ENCODE measurements around the gene CACNA1D. TPM values are rescaled to one million over a fixed set of nuclear protein-coding genes. Genes with fewer than 3 reads are reported as not detected.

CACNA1D gene
- total and polyA plus RNA-seq, 9 of the 15 experiments (the other 6 are each of a cell fraction or from before 2014, with no cell fraction given) = 0.29 TPM; not detected in 8

DNA sequence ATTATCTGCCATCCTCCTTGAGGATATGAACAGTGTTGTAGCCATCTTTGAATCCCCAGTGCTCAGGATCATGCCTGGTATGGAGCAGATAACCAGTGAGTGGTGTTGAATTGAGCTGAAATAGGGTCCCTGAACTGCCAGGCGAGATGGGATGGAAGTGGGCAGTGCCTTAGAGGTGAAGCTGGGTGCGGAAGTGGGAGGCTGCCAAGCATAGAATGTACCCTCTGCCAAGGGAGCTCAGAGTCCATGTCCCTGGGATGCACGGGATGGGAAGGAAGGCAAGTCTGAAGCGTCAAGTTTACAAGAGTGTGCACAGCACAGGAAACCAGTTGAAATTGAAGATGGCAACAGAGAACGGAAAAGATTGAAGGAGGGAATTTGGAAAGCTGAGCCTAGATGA lies 147.0 kb downstream of the CACNA1D start:
- H3K4me3 ChIP-seq = no peak overlapping the region
- H4K20me1 ChIP-seq (replicated peaks; ENCODE audit: control insufficient read depth, insufficient read depth, low read length) = no peaks in the 10 kb centered on the region
- BruUV-seq (replicated peaks) = no TSS peak
- no peaks in the 10 kb centered on the region for H3K9me3 ChIP-seq (replicated peaks; ENCODE audit: control insufficient read depth, insufficient read depth, low read depth, low read length)
- H3K36me3 ChIP-seq (ENCODE audit: control insufficient read depth, insufficient read depth, low read length) = no peaks in the 10 kb centered on the region
- no peak overlapping the region for H3K9ac ChIP-seq (ENCODE audit: insufficient read depth in 1 of 2, low read depth in 2 of 2, low read length in 2 of 2)
- no peaks in the 10 kb centered on the region for H3K4me1 ChIP-seq (replicated peaks in 1 of 2; ENCODE audit: control insufficient read depth in 2 of 2, insufficient read depth in 2 of 2, low read length in 2 of 2)
- in situ Hi-C loops (cut with MboI) = no loop called here
- FAIRE-seq (no peak), DNase-seq (ENCODE audit: extremely low read depth in 1 of 4, low spot score in 3 of 4) (no peak), ATAC-seq (no peak)
- intact Hi-C loops (cut with micrococcal nuclease) = no loop called here
- POLR2A ChIA-PET = interaction anchor here (0.7 kb wide), 1 partner anchor 421 kb away, joined by 4 read pairs; no protein-coding TSS in a partner anchor
- no peak overlapping the region for H2AFZ ChIP-seq (ENCODE audit: low read depth, low read length)
- H3K79me2 ChIP-seq (ENCODE audit: control insufficient read depth, insufficient read depth, low read length) = no peaks in the 10 kb centered on the region
- 4% methylated on average over 4 of the region's 5 CpGs for WGBS (ENCODE audit: insufficient coverage, low coverage, missing lambda C conversion rate)
- TF ChIP-seq PCBP2 (IDR thresholded peaks at IDR 0.05; ENCODE audit: low read depth, low read length, poor library complexity, severe bottlenecking) (no peak), ZKSCAN1 (IDR thresholded peaks at IDR 0.05; ENCODE audit: low read depth, low read length) (no peak)
- H3K27me3 ChIP-seq (ENCODE audit: control insufficient read depth in 2 of 2, insufficient read depth in 2 of 2, low read length in 2 of 2) = peaks cover 3 to 13% of the 10 kb centered on the region in 2 experiments; a peak in 3 of 5 replicates
- no peaks in the 10 kb centered on the region for H3K9me1 ChIP-seq (ENCODE audit: control insufficient read depth, insufficient read depth, low read length)
- no peak overlapping the region for H3K4me2 ChIP-seq (ENCODE audit: insufficient read depth, low read length)
- CTCF ChIA-PET (ENCODE audit: low intra/inter-chr PET ratio) = no interaction called here
- no peak overlapping the region for H3K27ac ChIP-seq (ENCODE audit: extremely low read depth, low read depth, low read length)

DNA sequence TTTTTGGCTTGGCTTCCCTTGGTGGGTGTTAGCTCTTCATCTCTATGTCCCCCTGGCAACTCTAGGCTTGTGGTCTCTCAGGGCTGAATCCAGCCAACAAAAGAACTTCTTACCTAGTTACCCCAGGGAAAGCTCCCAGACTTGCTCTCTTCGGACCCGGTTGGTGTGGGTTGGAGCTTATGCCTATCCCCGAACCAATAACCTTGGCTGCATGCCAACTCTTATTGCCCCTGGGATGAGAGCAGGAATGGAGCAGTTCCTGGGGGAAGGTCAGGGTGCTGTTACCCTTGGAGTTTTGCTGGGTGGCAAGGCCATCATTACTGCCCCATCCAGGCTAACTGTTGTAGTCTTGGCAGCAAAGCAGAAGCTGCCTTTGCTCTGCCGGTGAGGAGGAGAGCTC lies 147.8 kb downstream of the CACNA1D start:
- DNase-seq (ENCODE audit: extremely low read depth in 1 of 4, low spot score in 3 of 4) (no peak), ATAC-seq (no peak), FAIRE-seq (no peak)
- no peak overlapping the region for H2AFZ ChIP-seq (ENCODE audit: low read depth, low read length)
- H3K27me3 ChIP-seq (ENCODE audit: control insufficient read depth in 2 of 2, insufficient read depth in 2 of 2, low read length in 2 of 2) = peaks cover 3 to 13% of the 10 kb centered on the region in 2 experiments; a peak in 3 of 5 replicates
- TF ChIP-seq, protein P1, sequence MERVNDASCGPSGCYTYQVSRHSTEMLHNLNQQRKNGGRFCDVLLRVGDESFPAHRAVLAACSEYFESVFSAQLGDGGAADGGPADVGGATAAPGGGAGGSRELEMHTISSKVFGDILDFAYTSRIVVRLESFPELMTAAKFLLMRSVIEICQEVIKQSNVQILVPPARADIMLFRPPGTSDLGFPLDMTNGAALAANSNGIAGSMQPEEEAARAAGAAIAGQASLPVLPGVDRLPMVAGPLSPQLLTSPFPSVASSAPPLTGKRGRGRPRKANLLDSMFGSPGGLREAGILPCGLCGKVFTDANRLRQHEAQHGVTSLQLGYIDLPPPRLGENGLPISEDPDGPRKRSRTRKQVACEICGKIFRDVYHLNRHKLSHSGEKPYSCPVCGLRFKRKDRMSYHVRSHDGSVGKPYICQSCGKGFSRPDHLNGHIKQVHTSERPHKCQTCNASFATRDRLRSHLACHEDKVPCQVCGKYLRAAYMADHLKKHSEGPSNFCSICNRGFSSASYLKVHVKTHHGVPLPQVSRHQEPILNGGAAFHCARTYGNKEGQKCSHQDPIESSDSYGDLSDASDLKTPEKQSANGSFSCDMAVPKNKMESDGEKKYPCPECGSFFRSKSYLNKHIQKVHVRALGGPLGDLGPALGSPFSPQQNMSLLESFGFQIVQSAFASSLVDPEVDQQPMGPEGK (CRISPR knock-in tag; IDR thresholded peaks at IDR 0.05; ENCODE audit: borderline replicate concordance) = no peak
- TF ChIP-seq NFIC (IDR thresholded peaks at IDR 0.05) = peak; percentile 75
- H3K4me3 ChIP-seq = no peak overlapping the region
- no TSS peak for BruUV-seq (replicated peaks)
- no peaks in the 10 kb centered on the region for H3K9me3 ChIP-seq (replicated peaks; ENCODE audit: control insufficient read depth, insufficient read depth, low read depth, low read length)
- WGBS (ENCODE audit: insufficient coverage, low coverage, missing lambda C conversion rate) = 0% methylated on average over 2 of the region's 4 CpGs
- no peaks in the 10 kb centered on the region for H3K79me2 ChIP-seq (ENCODE audit: control insufficient read depth, insufficient read depth, low read length)
- ChIA-PET POLR2A (interaction anchor here (0.7 to 0.9 kb wide), 2 partner anchors 271 to 422 kb away, joined by 4 read pairs; no protein-coding TSS in a partner anchor), CTCF (ENCODE audit: low intra/inter-chr PET ratio) (no interaction called here)
- no peak overlapping the region for H3K27ac ChIP-seq (ENCODE audit: extremely low read depth, low read depth, low read length)
- in situ Hi-C loops (cut with MboI) (no loop called here), intact Hi-C loops (cut with micrococcal nuclease) (no loop called here)
- H3K4me1 ChIP-seq (replicated peaks in 1 of 2; ENCODE audit: control insufficient read depth in 2 of 2, insufficient read depth in 2 of 2, low read length in 2 of 2) = no peaks in the 10 kb centered on the region
- no peaks in the 10 kb centered on the region for H3K9me1 ChIP-seq (ENCODE audit: control insufficient read depth, insufficient read depth, low read length)
- H3K4me2 ChIP-seq (ENCODE audit: insufficient read depth, low read length) = no peak overlapping the region
- H3K36me3 ChIP-seq (ENCODE audit: control insufficient read depth, insufficient read depth, low read length) = no peaks in the 10 kb centered on the region
- H4K20me1 ChIP-seq (replicated peaks; ENCODE audit: control insufficient read depth, insufficient read depth, low read length) = no peaks in the 10 kb centered on the region
- H3K9ac ChIP-seq (ENCODE audit: insufficient read depth in 1 of 2, low read depth in 2 of 2, low read length in 2 of 2) = no peak overlapping the region

All from K562 (cell line).